Measurements from ENCODE around the gene NDUFA12.

The NDUFA12 gene

GRCh38 chr12:95003213-95003920, at the start of gene NDUFA12:
TSS of gene NDUFA12 (minus strand) at chr12:95003697. CDS start at chr12:95003680, 17 bp downstream.
- ChIA-PET CTCF (interaction anchor here (0.6 to 1.0 kb wide), 3 partner anchors 31 to 361 kb away, joined by 3 read pairs; no protein-coding TSS in a partner anchor), POLR2A (interaction anchor here (0.5 to 1.4 kb wide), 25 partner anchors 9 to 472 kb away, joined by 3 to 15 read pairs (median 4); partner anchors contain the start of genes METAP2 and NR2C1)
- TF ChIP-seq PKNOX1 (IDR thresholded peaks at IDR 0.05) (peak; percentile 98), ELF4 (IDR thresholded peaks at IDR 0.05) (peak; percentile 52; the same call in 1 of the 2 replicates), ARNT (IDR thresholded peaks at IDR 0.05) (peak; percentile 97), SUZ12 (IDR thresholded peaks at IDR 0.05) (no peak)
- peak; percentile 96 for DNase-seq (ENCODE audit: extremely low spot score)

- CTCF ChIA-PET, result no interaction called here
- POLR2A ChIA-PET, result no interaction called here
- TF ChIP-seq HDGF (IDR thresholded peaks at IDR 0.05; ENCODE audit: borderline replicate concordance), result no peak
- no peak for TF ChIP-seq SP1 (IDR thresholded peaks at IDR 0.05)
- TF ChIP-seq ZNF384 (IDR thresholded peaks at IDR 0.05), result no peak
- DNase-seq (ENCODE audit: extremely low spot score), result no peak
These were observed 47.7 kb upstream of the NDUFA12 start for GRCh38 chr12:95051241-95051640.

GRCh38 chr12:95037906-95038305, 34.4 kb upstream of the NDUFA12 start:
- TF ChIP-seq ARNT (IDR thresholded peaks at IDR 0.05) (no peak), NFRKB (IDR thresholded peaks at IDR 0.05) (no peak), CTBP1 (IDR thresholded peaks at IDR 0.05; ENCODE audit: borderline replicate concordance) (no peak), FOXM1 (IDR thresholded peaks at IDR 0.05; ENCODE audit: borderline replicate concordance) (no peak), HDGF (IDR thresholded peaks at IDR 0.05; ENCODE audit: borderline replicate concordance) (no peak), LEF1 (IDR thresholded peaks at IDR 0.05; ENCODE audit: borderline replicate concordance) (no peak), FOXK2 (IDR thresholded peaks at IDR 0.05) (no peak), BHLHE40 (IDR thresholded peaks at IDR 0.05; ENCODE audit: borderline replicate concordance) (no peak), PKNOX1 (IDR thresholded peaks at IDR 0.05) (no peak), SUZ12 (IDR thresholded peaks at IDR 0.05) (no peak), FOXA1 (IDR thresholded peaks at IDR 0.05) (no peak), ELF4 (IDR thresholded peaks at IDR 0.05) (no peak), TARDBP (IDR thresholded peaks at IDR 0.05) (no peak), SP1 (IDR thresholded peaks at IDR 0.05) (no peak), L3MBTL2 (conservative IDR thresholded peaks at IDR 0.05) (no peak), ZNF384 (IDR thresholded peaks at IDR 0.05) (no peak)
- ChIA-PET POLR2A (no interaction called here), CTCF (no interaction called here)
- no peak for DNase-seq (ENCODE audit: extremely low spot score)

- TF ChIP-seq LEF1 (IDR thresholded peaks at IDR 0.05; ENCODE audit: borderline replicate concordance), result no peak
- ChIA-PET POLR2A (no interaction called here), CTCF (interaction anchor here (0.6 kb wide), 1 partner anchor 143 kb away, joined by 4 read pairs; no protein-coding TSS in a partner anchor)
- DNase-seq (ENCODE audit: extremely low spot score), result no peak
These were observed 31.3 kb upstream of the NDUFA12 start for GRCh38 chr12:95034750-95035149.

- ChIA-PET CTCF (no interaction called here), POLR2A (no interaction called here)
These were observed 19.0 kb upstream of the NDUFA12 start for GRCh38 chr12:95022477-95022876.

GRCh38 chr12:95017482-95017881, 14.0 kb upstream of the NDUFA12 start:
- DNase-seq (ENCODE audit: extremely low spot score), result no peak
- TF ChIP-seq L3MBTL2 (conservative IDR thresholded peaks at IDR 0.05) (no peak), ZNF384 (IDR thresholded peaks at IDR 0.05) (no peak), CTBP1 (IDR thresholded peaks at IDR 0.05; ENCODE audit: borderline replicate concordance) (no peak), PKNOX1 (IDR thresholded peaks at IDR 0.05) (no peak), BHLHE40 (IDR thresholded peaks at IDR 0.05; ENCODE audit: borderline replicate concordance) (no peak), FOXM1 (IDR thresholded peaks at IDR 0.05; ENCODE audit: borderline replicate concordance) (no peak), FOXK2 (IDR thresholded peaks at IDR 0.05) (no peak), LEF1 (IDR thresholded peaks at IDR 0.05; ENCODE audit: borderline replicate concordance) (no peak), SUZ12 (IDR thresholded peaks at IDR 0.05) (no peak), NFRKB (IDR thresholded peaks at IDR 0.05) (no peak)
- ChIA-PET CTCF (no interaction called here), POLR2A (interaction anchor here (0.8 kb wide), 1 partner anchor 14 kb away, joined by 3 read pairs; the partner anchor contains the start of gene NDUFA12)

More at GRCh38 chr12:95022477-95022876, 19.0 kb upstream of the NDUFA12 start:
- no peak for TF ChIP-seq BHLHE40 (IDR thresholded peaks at IDR 0.05; ENCODE audit: borderline replicate concordance)
- no peak for TF ChIP-seq FOXM1 (IDR thresholded peaks at IDR 0.05; ENCODE audit: borderline replicate concordance)
- no peak for TF ChIP-seq NFRKB (IDR thresholded peaks at IDR 0.05)
- TF ChIP-seq HDGF (IDR thresholded peaks at IDR 0.05; ENCODE audit: borderline replicate concordance), result no peak
- no peak for TF ChIP-seq LEF1 (IDR thresholded peaks at IDR 0.05; ENCODE audit: borderline replicate concordance)
- no peak for TF ChIP-seq ARNT (IDR thresholded peaks at IDR 0.05)
- no peak for TF ChIP-seq FOXA1 (IDR thresholded peaks at IDR 0.05)
- TF ChIP-seq L3MBTL2 (conservative IDR thresholded peaks at IDR 0.05), result no peak
- TF ChIP-seq FOXK2 (IDR thresholded peaks at IDR 0.05), result no peak
- no peak for TF ChIP-seq ZNF384 (IDR thresholded peaks at IDR 0.05)
- no peak for TF ChIP-seq TARDBP (IDR thresholded peaks at IDR 0.05)
- no peak for TF ChIP-seq SP1 (IDR thresholded peaks at IDR 0.05)
- no peak for DNase-seq (ENCODE audit: extremely low spot score)

Measured in HEK293T (cell line).